ENCODE results near the gene RAB31.
"Not testable (repeated sequence)": the region's sequence is repeated elsewhere in the genome, so short reads cannot be mapped to it uniquely, and the experiment has no call there.

Gene RAB31

GRCh38 chr18:9842448-9842847 is 134.3 kb downstream of the RAB31 start:
- DNase-seq (ENCODE audit: low read depth): no peak

GRCh38 chr18:9845256-9845655 is 137.2 kb downstream of the RAB31 start:
- DNase-seq (ENCODE audit: low read depth): no peak

GRCh38 chr18:9846162-9846925 is 138.2 kb downstream of the RAB31 start:
- no peak for DNase-seq (ENCODE audit: low read depth)

- DNase-seq (ENCODE audit: low read depth): no peak
These were observed 140.2 kb downstream of the RAB31 start for GRCh38 chr18:9848170-9848879.

GRCh38 chr18:9849407-9850283 is 141.5 kb downstream of the RAB31 start:
- no peak for DNase-seq (ENCODE audit: low read depth)

- DNase-seq (ENCODE audit: low read depth): no peak
These were observed 142.2 kb downstream of the RAB31 start for GRCh38 chr18:9850309-9850708.

GRCh38 chr18:9851511-9851910 is 143.4 kb downstream of the RAB31 start:
- DNase-seq (ENCODE audit: low read depth): peak; percentile 70

GRCh38 chr18:9852266-9853081 is 144.4 kb downstream of the RAB31 start:
- DNase-seq (ENCODE audit: low read depth): peak; percentile 58

- peak; percentile 81 for DNase-seq (ENCODE audit: low read depth)
These were observed 146.9 kb downstream of the RAB31 start for GRCh38 chr18:9854801-9855676.

GRCh38 chr18:9855681-9856080 is 147.6 kb downstream of the RAB31 start:
- DNase-seq (ENCODE audit: low read depth): no peak

- DNase-seq (ENCODE audit: low read depth): no peak
These were observed 148.0 kb downstream of the RAB31 start for GRCh38 chr18:9856092-9856491.

GRCh38 chr18:9857479-9857998 is 149.4 kb downstream of the RAB31 start:
- DNase-seq (ENCODE audit: low read depth): not testable (repeated sequence)

GRCh38 chr18:9858642-9859041 is 150.5 kb downstream of the RAB31 start:
- DNase-seq (ENCODE audit: low read depth): no peak

- no peak for DNase-seq (ENCODE audit: low read depth)
These were observed 151.1 kb downstream of the RAB31 start for GRCh38 chr18:9859232-9859631.

- no peak for DNase-seq (ENCODE audit: low read depth)
These were observed 152.6 kb downstream of the RAB31 start for GRCh38 chr18:9860682-9861081.

- no peak for DNase-seq (ENCODE audit: low read depth)
These were observed 153.1 kb downstream of the RAB31 start for GRCh38 chr18:9861157-9861556.

- peak; percentile 4 for DNase-seq (ENCODE audit: low read depth)
These were observed 153.8 kb downstream of the RAB31 start for GRCh38 chr18:9861933-9862332.

- DNase-seq (ENCODE audit: low read depth): no peak
These were observed 154.6 kb downstream of the RAB31 start for GRCh38 chr18:9862686-9863085.

GRCh38 chr18:9863282-9863681 is 155.2 kb downstream of the RAB31 start:
- no peak for DNase-seq (ENCODE audit: low read depth)

- DNase-seq (ENCODE audit: low read depth): no peak
These were observed 157.8 kb downstream of the RAB31 start for GRCh38 chr18:9865764-9866490.

All from fibroblast of gingiva (primary cell).